GM23338 (cell line): ENCODE data around the gene MGLL. TPM values are rescaled to one million over a fixed set of nuclear protein-coding genes. Genes with fewer than 3 reads are reported as not detected.

Source experiments
- ATAC-seq: fragments of 200-7000 bp; cut with Tn5 transposase; 3 replicates; pipeline ENCODE4 v1.9.1; 2020
- DNase-seq: peaks from one replicate; pipeline ENCODE4 v3.0.0-alpha.2; 2015; ENCODE audit warnings: low spot score
- H2AFZ ChIP-seq: fragments of 200-600 bp; sonication (generic); 2 replicates; pipeline ENCODE4 v1.8.0; 2016; ENCODE audit warnings: antibody characterized with exemption, mild to moderate bottlenecking, moderate library complexity
- H3F3A ChIP-seq: fragments of 200-600 bp; sonication (generic); replicated peaks from 2 replicates; pipeline ENCODE4 v1.8.0; 2017; ENCODE audit warnings: antibody characterized with exemption, mixed run types, low read depth
- H3K27ac ChIP-seq: fragments of 200-600 bp; sonication (generic); 2 replicates; pipeline ENCODE4 v1.6.1; 2016; ENCODE audit warnings: low read depth
- H3K27me3 ChIP-seq: fragments of 200-600 bp; sonication (generic); 2 replicates; pipeline ENCODE4 v1.8.0; 2016; ENCODE audit warnings: mild to moderate bottlenecking, mixed run types, moderate library complexity; ENCODE audit not compliant: insufficient read depth
- H3K36me3 ChIP-seq: fragments of 200-600 bp; sonication (generic); 2 replicates; pipeline ENCODE4 v1.8.0; 2016; ENCODE audit warnings: mild to moderate bottlenecking; ENCODE audit not compliant: insufficient read depth
- H3K4me1 ChIP-seq: fragments of 200-600 bp; sonication (generic); 2 replicates; pipeline ENCODE4 v1.8.0; 2016; ENCODE audit warnings: mild to moderate bottlenecking, moderate library complexity; ENCODE audit not compliant: insufficient read depth
- H3K4me2 ChIP-seq: fragments of 200-600 bp; sonication (generic); 2 replicates; pipeline ENCODE4 v1.7.1; 2017; ENCODE audit warnings: mixed run types
- H3K4me3 ChIP-seq: fragments of 200-600 bp; sonication (generic); 2 replicates; pipeline ENCODE4 v1.6.1; 2016; ENCODE audit warnings: mixed run types
- H3K79me2 ChIP-seq: fragments of 200-600 bp; sonication (generic); replicated peaks from 2 replicates; pipeline ENCODE4 v1.8.0; 2017; ENCODE audit warnings: mild to moderate bottlenecking; ENCODE audit not compliant: insufficient read depth
- H3K9me2 ChIP-seq: fragments of 200-600 bp; sonication (generic); 2 replicates; pipeline ENCODE4 v1.8.0; 2017; ENCODE audit not compliant: insufficient read depth
- H4K20me1 ChIP-seq: fragments of 200-600 bp; sonication (generic); replicated peaks from 2 replicates; pipeline ENCODE4 v1.8.0; 2017; ENCODE audit warnings: mild to moderate bottlenecking; ENCODE audit not compliant: insufficient read depth
- H3K27ac Mint-ChIP-seq: 2 replicates; pipeline ENCODE4 v1.8.0; 2020; ENCODE audit warnings: inconsistent platforms, mild to moderate bottlenecking, moderate library complexity, mixed read lengths
- H3K27me3 Mint-ChIP-seq: 3 replicates; pipeline ENCODE4 v1.8.0; 2022; ENCODE audit warnings: low read depth, mild to moderate bottlenecking, moderate library complexity, mixed read lengths, inconsistent platforms; ENCODE audit not compliant: insufficient read depth, poor library complexity
- H3K36me3 Mint-ChIP-seq: 3 replicates; pipeline ENCODE4 v1.8.0; 2021; ENCODE audit warnings: low read depth, mild to moderate bottlenecking, inconsistent platforms, moderate library complexity, mixed read lengths
- H3K4me1 Mint-ChIP-seq: 3 replicates; pipeline ENCODE4 v1.8.0; 2020; ENCODE audit warnings: mild to moderate bottlenecking, inconsistent platforms, mixed read lengths
- H3K4me3 Mint-ChIP-seq: 3 replicates; pipeline ENCODE4 v1.8.0; 2021; ENCODE audit warnings: moderate library complexity, mild to moderate bottlenecking, inconsistent platforms, mixed read lengths
- H3K9me3 Mint-ChIP-seq: 3 replicates; pipeline ENCODE4 v1.8.0; 2020; ENCODE audit warnings: moderate library complexity, mild to moderate bottlenecking, inconsistent platforms, mixed read lengths
- CREB1 ChIP-seq: fragments of 250-450 bp; sonication (Bioruptor Pico); IDR thresholded peaks from 2 replicates; pipeline ENCODE4 v1.5.0; 2020; ENCODE audit warnings: low read depth, mild to moderate bottlenecking, moderate library complexity
- POLR2AphosphoS5 ChIP-seq: IDR thresholded peaks from 2 replicates; pipeline ENCODE4 v1.6.1; 2016; ENCODE audit warnings: antibody characterized with exemption, low read depth
- REST ChIP-seq: IDR thresholded peaks from one replicate; pipeline ENCODE4 v1.6.1; 2018; ENCODE audit warnings: antibody characterized with exemption; ENCODE audit not compliant: unreplicated experiment
- ZNF114 ChIP-seq: fragments of 250-450 bp; sonication (Bioruptor Pico); IDR thresholded peaks from 2 replicates; pipeline ENCODE4 v1.5.0; 2020; ENCODE audit warnings: mild to moderate bottlenecking, moderate library complexity
- polyA plus RNA-seq: library from polyadenylated mRNA; unstranded; fragments of >200 nt; fragmentation: Nextera tagmentation; extraction: Ambion mirVana; gene quantifications from 2 replicates; pipeline ENCODE4 v1.2.1, GENCODE V29; 2016
- total RNA-seq: library from RNA; depleted of rRNA; stranded (reverse); fragments of >200 nt; shearing (Covaris generic); gene quantifications from 2 replicates; pipeline ENCODE4 v1.2.3, GENCODE V29; 2014
- TF ChIP-seq, protein P1 (sequence below): fragments of 250-450 bp; sonication (Bioruptor Pico); IDR thresholded peaks from 2 replicates; pipeline ENCODE4 v1.5.0; 2020; ENCODE audit warnings: mild to moderate bottlenecking, moderate library complexity
- TF ChIP-seq, protein P2 (sequence below), 2 experiments: fragments of 200-600 bp in 1 of 2; sonication (generic) in 1 of 2; conservative IDR thresholded peaks; 2 replicates each; pipeline versions ENCODE4 v1.5.1 to v1.6.1; 2016 to 2017; ENCODE audit warnings: antibody characterized with exemption in 2 of 2, low read depth in 2 of 2, mild to moderate bottlenecking in 2 of 2, moderate library complexity in 1 of 2

MGLL gene
- total and polyA plus RNA-seq, 2 experiments from 2014 or later, result 0.71 to 0.83 TPM

- TF ChIP-seq, protein P1, sequence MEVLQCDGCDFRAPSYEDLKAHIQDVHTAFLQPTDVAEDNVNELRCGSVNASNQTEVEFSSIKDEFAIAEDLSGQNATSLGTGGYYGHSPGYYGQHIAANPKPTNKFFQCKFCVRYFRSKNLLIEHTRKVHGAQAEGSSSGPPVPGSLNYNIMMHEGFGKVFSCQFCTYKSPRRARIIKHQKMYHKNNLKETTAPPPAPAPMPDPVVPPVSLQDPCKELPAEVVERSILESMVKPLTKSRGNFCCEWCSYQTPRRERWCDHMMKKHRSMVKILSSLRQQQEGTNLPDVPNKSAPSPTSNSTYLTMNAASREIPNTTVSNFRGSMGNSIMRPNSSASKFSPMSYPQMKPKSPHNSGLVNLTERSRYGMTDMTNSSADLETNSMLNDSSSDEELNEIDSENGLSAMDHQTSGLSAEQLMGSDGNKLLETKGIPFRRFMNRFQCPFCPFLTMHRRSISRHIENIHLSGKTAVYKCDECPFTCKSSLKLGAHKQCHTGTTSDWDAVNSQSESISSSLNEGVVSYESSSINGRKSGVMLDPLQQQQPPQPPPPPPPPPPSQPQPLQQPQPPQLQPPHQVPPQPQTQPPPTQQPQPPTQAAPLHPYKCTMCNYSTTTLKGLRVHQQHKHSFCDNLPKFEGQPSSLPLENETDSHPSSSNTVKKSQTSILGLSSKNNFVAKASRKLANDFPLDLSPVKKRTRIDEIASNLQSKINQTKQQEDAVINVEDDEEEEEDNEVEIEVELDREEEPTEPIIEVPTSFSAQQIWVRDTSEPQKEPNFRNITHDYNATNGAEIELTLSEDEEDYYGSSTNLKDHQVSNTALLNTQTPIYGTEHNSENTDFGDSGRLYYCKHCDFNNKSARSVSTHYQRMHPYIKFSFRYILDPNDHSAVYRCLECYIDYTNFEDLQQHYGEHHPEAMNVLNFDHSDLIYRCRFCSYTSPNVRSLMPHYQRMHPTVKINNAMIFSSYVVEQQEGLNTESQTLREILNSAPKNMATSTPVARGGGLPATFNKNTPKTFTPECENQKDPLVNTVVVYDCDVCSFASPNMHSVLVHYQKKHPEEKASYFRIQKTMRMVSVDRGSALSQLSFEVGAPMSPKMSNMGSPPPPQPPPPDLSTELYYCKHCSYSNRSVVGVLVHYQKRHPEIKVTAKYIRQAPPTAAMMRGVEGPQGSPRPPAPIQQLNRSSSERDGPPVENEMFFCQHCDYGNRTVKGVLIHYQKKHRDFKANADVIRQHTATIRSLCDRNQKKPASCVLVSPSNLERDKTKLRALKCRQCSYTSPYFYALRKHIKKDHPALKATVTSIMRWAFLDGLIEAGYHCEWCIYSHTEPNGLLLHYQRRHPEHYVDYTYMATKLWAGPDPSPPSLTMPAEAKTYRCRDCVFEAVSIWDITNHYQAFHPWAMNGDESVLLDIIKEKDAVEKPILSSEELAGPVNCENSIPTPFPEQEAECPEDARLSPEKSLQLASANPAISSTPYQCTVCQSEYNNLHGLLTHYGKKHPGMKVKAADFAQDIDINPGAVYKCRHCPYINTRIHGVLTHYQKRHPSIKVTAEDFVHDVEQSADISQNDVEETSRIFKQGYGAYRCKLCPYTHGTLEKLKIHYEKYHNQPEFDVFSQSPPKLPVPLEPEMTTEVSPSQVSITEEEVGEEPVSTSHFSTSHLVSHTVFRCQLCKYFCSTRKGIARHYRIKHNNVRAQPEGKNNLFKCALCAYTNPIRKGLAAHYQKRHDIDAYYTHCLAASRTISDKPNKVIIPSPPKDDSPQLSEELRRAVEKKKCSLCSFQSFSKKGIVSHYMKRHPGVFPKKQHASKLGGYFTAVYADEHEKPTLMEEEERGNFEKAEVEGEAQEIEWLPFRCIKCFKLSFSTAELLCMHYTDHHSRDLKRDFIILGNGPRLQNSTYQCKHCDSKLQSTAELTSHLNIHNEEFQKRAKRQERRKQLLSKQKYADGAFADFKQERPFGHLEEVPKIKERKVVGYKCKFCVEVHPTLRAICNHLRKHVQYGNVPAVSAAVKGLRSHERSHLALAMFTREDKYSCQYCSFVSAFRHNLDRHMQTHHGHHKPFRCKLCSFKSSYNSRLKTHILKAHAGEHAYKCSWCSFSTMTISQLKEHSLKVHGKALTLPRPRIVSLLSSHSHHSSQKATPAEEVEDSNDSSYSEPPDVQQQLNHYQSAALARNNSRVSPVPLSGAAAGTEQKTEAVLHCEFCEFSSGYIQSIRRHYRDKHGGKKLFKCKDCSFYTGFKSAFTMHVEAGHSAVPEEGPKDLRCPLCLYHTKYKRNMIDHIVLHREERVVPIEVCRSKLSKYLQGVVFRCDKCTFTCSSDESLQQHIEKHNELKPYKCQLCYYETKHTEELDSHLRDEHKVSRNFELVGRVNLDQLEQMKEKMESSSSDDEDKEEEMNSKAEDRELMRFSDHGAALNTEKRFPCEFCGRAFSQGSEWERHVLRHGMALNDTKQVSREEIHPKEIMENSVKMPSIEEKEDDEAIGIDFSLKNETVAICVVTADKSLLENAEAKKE (CRISPR knock-in tag), result no peak
- TF ChIP-seq, protein P2, sequence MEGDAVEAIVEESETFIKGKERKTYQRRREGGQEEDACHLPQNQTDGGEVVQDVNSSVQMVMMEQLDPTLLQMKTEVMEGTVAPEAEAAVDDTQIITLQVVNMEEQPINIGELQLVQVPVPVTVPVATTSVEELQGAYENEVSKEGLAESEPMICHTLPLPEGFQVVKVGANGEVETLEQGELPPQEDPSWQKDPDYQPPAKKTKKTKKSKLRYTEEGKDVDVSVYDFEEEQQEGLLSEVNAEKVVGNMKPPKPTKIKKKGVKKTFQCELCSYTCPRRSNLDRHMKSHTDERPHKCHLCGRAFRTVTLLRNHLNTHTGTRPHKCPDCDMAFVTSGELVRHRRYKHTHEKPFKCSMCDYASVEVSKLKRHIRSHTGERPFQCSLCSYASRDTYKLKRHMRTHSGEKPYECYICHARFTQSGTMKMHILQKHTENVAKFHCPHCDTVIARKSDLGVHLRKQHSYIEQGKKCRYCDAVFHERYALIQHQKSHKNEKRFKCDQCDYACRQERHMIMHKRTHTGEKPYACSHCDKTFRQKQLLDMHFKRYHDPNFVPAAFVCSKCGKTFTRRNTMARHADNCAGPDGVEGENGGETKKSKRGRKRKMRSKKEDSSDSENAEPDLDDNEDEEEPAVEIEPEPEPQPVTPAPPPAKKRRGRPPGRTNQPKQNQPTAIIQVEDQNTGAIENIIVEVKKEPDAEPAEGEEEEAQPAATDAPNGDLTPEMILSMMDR (conservative IDR thresholded peaks at IDR 0.05; ENCODE audit: low read depth in 2 of 2), result no peak
These were observed 40.8 kb downstream of the MGLL start (continued) for GRCh38 chr3:127781411-127782001.

GRCh38 chr3:127780536-127781400, 41.5 kb downstream of the MGLL start:
- Histone ChIP-seq H4K20me1 (no peaks in the 10 kb centered on the region), H3K79me2 (no peaks in the 10 kb centered on the region), H3K4me1 (no peaks in the 10 kb centered on the region), H3K4me2 (no peak overlapping the region), H2AFZ (no peak overlapping the region), H3K27ac (no peak overlapping the region), H3K36me3 (no peaks in the 10 kb centered on the region), H3K27me3 (no peaks in the 10 kb centered on the region), H3K9me2 (no peaks in the 10 kb centered on the region), H3F3A (no peaks in the 10 kb centered on the region), H3K4me3 (no peak overlapping the region)
- Mint-ChIP-seq H3K27me3 (peaks cover 2% of the 10 kb centered on the region), H3K36me3 (peaks cover 4% of the 10 kb centered on the region; the same call in 2 of the 3 replicates), H3K4me3 (no peak overlapping the region), H3K27ac (no peak overlapping the region), H3K4me1 (peaks cover 4% of the 10 kb centered on the region), H3K9me3 (peaks cover 10% of the 10 kb centered on the region; the same call in 2 of the 3 replicates)
- DNase-seq (no peak), ATAC-seq (no peak)
- no peak for TF ChIP-seq REST
- no peak for TF ChIP-seq ZNF114 (CRISPR knock-in tag)
- no peak for TF ChIP-seq CREB1 (CRISPR knock-in tag)
- TF ChIP-seq POLR2AphosphoS5, result no peak
